Left ventricle myocardium superior (tissue), 1 donor: ENCODE data around the gene BAD. TPM values are rescaled to one million over a fixed set of nuclear protein-coding genes. Genes with fewer than 3 reads are reported as not detected.
A peak's percentile ranks its signal among the peaks of the same experiment; 100 is the strongest.
"Not testable (repeated sequence)": the region's sequence is repeated elsewhere in the genome, so short reads cannot be mapped to it uniquely, and the experiment has no call there.

ENCODE experiments used
- ATAC-seq: fragments of 200-7000 bp; cut with Tn5 transposase; one replicate; pipeline ENCODE4 v1.9.1; 2020; ENCODE audit warnings: mild to moderate bottlenecking, moderate library complexity
- DNase-seq: peaks from one replicate; pipeline ENCODE4 v3.0.0-alpha.2; 2020
- intact Hi-C: fragments of 100-400 bp; cut with micrococcal nuclease; formaldehyde crosslinking; loops from one replicate; pipeline ENCODE4 v1.11.0; 2022
- total RNA-seq: library from RNA; stranded (reverse); fragmentation: NEBNext Ultra II Directional; extraction: Animal tissue kit (Norgen Biotek cat#: 25700); gene quantifications from one replicate; pipeline ENCODE4 v1.2.1, GENCODE V29; 2021
- donor health status: DM: no; HTN: yes; CAD: no; lungs with severe emphysema.

Gene BAD
- total RNA-seq, 1 donor from 2014 or later = 98.7 TPM

DNA sequence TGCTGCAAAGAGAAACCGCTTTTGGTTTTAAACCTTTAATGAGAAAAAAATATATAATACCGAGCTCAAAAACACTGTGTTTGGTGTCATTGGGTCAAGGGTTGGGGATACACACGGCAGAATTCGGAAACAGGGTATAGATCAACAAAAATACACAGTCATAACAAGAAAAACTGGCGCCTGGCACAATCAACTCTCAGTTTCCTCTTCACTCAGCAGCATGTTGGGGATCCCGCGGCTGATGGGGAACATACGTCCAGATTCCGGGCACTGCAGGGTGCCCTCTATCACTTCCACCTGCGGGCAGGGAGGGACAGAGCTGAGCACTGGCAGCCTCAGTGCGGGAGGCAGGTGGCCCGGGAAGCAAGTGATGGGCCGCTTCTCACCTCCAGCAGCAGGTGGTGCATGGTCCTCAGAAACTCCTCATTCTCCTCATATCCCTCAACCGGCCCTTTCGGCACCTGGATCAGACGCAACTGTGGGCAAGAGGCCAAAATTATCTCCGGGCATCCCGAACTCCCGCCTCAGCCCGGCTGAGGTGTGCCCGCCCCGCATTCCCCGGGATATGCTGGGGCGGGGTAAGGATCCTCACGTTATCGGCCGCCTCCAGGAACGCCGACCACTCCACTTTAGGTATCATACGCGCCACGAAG lies 32.3 kb upstream of the BAD start:
- ATAC-seq (no peak), DNase-seq (no peak)
- intact Hi-C loops = no loop called here

DNA sequence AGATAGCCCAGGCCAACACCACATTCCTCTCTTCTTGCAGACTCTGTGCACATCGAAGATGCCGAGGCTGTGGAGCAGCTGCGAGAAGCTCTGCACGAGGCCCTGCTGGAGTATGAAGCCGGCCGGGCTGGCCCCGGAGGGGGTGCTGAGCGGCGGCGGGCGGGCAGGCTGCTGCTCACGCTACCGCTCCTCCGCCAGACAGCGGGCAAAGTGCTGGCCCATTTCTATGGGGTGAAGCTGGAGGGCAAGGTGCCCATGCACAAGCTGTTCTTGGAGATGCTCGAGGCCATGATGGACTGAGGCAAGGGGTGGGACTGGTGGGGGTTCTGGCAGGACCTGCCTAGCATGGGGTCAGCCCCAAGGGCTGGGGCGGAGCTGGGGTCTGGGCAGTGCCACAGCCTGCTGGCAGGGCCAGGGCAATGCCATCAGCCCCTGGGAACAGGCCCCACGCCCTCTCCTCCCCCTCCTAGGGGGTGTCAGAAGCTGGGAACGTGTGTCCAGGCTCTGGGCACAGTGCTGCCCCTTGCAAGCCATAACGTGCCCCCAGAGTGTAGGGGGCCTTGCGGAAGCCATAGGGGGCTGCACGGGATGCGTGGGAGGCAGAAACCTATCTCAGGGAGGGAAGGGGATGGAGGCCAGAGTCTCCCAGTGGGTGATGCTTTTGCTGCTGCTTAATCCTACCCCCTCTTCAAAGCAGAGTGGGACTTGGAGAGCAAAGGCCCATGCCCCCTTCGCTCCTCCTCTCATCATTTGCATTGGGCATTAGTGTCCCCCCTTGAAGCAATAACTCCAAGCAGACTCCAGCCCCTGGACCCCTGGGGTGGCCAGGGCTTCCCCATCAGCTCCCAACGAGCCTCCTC lies 31.4 kb upstream of the BAD start:
- peak; percentile 30 for DNase-seq
- ATAC-seq, intact Hi-C loops: not testable (repeated sequence)

DNA sequence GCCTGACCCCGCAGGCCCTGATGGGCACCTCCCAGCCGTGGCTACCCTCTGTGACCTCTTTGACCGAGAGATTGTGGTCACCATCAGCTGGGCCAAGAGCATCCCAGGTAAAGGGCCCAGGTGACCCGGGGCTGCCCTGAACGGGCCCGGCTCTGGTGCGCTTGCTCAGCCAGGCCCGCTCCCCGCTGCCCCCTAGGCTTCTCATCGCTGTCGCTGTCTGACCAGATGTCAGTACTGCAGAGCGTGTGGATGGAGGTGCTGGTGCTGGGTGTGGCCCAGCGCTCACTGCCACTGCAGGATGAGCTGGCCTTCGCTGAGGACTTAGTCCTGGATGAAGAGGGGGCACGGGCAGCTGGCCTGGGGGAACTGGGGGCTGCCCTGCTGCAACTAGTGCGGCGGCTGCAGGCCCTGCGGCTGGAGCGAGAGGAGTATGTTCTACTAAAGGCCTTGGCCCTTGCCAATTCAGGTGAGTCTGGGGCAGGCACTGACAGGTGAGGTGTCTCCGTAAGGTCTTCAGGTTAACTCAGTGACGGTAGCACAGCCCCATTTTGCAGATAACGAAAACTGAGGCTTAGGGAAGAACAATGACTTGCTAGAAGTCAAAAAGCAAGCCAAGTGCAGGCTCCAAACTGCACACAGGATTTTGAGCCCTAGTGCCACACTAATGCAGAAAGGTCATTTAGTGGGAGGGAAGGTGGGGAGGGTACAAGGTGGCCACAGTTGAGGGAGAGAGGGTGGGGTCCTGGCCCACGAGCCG lies 30.5 kb upstream of the BAD start:
- ATAC-seq = no peak
- intact Hi-C loops = no loop called here
- no peak for DNase-seq

DNA sequence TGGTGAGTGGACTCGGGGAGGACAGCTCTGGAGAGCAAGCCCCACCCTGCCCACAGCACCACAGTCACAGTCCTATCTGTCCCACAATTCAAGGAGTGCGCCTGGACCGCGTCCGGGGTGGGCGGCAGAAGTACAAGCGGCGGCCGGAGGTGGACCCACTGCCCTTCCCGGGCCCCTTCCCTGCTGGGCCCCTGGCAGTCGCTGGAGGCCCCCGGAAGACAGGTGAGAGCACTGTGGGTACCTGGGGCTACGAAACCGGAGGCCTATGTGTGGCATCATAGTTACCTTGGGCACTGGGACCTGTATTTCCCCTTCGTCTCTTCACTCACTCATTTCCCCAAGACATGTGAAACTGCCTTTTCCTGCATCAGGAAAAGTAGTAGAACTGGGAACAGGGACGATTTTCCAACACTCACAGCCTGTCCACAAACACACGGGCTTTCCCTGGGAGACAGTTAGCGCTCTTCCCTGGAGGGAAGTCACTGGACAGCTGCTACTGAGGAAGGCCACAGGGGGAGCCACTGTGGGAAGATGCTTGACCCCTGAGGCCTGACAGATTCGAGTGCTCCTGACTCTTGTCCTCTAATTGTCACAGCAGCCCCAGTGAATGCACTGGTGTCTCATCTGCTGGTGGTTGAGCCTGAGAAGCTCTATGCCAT lies 29.8 kb upstream of the BAD start:
- ATAC-seq (no peak), DNase-seq (no peak)
- intact Hi-C loops = no loop called here

DNA sequence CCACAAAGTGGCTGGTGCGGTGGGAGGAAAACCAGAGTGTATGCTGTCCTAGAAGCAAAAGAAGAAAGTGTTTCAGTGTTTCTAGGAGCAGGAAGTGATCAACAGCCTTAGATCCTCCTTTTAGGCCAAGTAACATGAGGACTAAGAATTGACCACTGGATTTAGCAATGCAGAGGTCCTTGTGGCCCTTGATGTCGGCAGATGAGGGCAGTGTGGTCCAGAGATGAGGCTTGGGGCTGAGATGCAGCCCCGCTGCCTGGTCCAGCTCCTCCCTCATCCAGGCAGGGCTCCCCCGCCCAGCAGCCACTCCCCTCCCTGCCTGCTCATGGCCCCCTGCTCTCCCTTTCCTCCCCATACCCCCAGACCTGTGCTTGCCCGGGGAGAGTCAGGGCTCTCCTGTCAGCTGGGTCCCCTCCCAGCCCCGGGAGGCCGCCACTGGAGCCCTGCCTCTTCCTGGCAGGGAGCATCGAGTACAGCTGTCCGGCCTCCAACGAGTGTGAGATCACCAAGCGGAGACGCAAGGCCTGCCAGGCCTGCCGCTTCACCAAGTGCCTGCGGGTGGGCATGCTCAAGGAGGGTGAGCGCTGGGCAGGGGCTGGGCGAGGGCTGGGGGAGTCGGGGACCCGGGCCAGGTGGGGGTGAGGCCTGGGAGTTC lies 29.2 kb upstream of the BAD start:
- intact Hi-C loops = no loop called here

DNA sequence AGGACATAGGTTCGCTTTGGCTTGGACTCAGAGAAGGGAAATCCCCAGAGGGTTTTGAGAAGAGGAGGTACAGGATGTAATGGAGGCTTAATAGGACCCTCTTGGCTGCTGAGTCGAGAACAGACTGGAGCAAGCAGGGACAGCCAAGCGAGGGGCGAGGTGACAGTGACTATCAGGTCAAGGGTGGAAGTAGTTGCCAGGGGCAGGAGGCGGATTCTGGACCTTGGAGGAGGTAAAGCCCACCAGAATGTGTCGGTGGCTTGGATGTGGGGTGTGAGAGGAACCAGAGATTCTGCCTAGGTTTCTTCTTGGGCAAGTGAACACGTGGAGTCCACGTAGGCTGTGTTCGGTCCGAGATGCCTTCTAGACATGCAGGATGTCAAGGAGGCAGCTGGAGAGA lies 28.5 kb upstream of the BAD start:
- intact Hi-C loops = no loop called here
- ATAC-seq = no peak
- DNase-seq = no peak

More for the DNA sequence above, 29.2 kb upstream of the BAD start:
- ATAC-seq (peak; percentile 8), DNase-seq (peak; percentile 82)

DNA sequence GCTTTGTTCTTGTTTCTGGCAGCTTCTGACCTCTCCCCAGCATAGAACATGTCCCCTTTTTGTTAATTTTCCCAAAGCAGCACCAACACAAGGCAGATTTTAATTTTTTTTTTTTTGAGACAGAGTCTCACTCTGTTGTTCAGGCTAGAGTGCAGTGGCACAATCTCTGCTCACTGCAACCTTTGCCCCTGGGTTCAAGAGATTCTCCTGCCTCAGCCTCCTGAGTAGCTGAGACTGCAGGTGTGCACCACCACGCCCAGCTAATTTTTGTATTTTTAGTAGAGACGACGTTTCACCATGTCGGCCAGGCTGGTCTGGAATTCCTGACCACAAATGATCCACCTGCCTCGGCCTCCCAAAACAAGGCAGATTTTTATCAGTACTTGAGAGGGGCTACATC lies 23.3 kb upstream of the BAD start:
- DNase-seq, intact Hi-C loops, ATAC-seq: not testable (repeated sequence)

DNA sequence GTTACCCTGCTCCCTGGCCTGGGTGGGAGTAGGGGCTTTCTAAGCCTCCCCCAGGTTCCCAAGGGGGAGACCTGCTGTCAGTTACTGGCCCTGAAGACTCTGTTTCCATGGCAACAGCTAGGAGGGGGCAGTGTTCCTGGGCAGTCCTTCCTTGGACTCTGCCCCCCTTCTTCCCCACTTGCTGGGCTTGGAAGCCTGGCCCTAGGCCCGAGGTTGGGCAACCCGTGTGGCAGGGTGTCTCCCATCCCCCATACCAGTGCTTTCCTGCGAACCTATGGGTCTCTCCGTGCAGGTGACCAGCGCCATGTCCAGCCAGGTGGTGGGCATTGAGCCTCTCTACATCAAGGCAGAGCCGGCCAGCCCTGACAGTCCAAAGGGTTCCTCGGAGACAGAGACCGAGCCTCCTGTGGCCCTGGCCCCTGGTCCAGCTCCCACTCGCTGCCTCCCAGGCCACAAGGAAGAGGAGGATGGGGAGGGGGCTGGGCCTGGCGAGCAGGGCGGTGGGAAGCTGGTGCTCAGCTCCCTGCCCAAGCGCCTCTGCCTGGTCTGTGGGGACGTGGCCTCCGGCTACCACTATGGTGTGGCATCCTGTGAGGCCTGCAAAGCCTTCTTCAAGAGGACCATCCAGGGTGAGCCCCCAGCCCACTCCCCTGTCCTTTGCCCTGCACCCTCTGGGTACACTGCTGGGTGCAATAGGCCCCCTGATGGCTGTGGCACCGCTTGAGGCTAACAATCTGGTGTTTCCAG lies 22.6 kb upstream of the BAD start:
- ATAC-seq = no peak
- peak; percentile 61 for DNase-seq
- intact Hi-C loops = no loop called here

DNA sequence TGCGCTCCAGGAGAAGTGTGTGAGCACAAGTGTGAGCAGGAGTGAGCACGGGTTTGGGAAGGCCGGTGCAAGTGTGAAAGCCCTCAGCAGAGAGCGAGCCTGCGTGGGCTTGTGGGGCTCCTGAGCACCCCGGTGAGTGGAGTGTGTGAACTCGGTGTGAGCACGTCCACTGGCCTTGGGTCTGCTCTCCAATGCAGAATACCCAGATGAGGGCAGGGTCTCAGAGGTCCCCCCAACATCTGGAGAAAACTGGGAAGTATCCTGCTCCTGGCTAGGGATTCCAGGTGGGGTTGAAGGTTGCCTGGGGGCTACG lies 22.1 kb upstream of the BAD start:
- intact Hi-C loops = no loop called here
- ATAC-seq = no peak
- no peak for DNase-seq

DNA sequence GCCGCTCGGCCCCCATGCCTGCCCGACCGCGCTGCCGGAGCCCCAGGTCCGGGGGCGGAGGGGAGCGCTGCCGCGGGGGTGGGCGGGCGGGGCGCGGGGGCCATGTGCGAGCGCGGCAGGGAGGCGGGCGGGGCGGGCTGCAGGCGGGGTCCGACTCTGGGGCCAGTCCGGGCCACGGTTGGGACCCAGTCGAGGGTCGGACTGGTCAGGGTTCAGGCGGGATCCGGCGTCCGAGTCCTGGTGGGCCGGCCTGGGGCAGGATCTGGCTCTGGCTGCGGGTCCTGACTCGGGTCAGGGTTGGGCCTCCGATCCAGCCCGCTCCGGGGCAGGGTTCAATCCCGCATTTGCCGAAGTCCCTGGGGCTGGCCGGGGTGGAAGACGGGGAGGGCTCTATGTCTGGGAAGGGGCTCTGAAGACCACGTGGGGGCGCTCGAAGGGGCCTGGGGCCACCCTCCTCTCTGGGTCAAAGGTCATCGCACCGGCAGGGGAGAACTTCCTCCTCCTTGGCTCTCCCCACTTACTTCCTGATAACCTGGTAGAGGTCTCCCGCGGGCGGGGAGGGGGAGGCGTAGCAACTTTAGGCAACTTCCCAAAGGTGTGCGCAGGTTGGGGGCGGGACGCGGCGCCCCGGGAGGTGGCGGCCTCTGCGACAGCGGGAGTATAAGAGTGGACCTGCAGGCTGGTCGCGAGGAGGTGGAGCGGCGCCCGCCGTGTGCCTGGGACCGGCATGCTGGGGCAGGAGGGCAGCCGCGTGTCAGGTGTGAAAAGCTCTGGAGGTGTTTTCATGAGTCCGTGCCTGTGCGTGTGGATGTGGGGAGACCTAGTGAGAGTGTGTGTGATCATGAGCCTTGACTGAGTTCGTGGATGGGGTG lies 21.5 kb upstream of the BAD start:
- peak; percentile 83 for DNase-seq
- intact Hi-C loops = no loop called here
- peak; percentile 26 for ATAC-seq

DNA sequence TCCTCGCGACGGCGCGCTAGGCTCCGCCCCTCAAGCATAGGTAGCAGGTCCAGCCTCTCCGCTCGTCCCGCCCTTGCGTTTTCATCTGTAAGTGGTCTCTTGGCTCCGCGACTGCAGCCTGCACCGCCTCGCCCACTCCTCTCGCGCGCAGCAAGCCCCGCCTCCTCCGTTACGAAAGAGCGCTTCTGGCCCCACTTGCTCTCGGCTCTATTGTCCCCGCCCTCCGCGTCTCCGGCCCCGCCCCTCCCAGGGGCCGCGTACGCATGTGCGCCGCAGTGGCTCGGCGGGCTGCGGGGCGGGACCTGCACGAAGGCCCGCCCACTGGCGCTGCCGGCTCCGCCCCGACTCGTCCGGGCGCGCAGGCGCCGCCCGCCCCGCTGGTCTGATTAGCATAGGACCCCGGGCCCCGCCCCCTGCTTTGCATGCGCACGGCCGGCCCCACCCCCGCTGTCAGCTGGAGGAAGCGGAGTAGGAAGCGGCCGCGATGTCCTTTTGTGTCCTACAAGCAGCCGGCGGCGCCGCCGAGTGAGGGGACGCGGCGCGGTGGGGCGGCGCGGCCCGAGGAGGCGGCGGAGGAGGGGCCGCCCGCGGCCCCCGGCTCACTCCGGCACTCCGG lies 20.7 kb upstream of the BAD start, which contains the start of gene ESRRA:
ESRRA (plus strand) TSS at position 450 of the 616 bp plus-strand sequence. CDS start 1,656 bp downstream, outside the sequence.
- ATAC-seq (peak; percentile 88), DNase-seq (peak; percentile 100)
- intact Hi-C loops = no loop called here

DNA sequence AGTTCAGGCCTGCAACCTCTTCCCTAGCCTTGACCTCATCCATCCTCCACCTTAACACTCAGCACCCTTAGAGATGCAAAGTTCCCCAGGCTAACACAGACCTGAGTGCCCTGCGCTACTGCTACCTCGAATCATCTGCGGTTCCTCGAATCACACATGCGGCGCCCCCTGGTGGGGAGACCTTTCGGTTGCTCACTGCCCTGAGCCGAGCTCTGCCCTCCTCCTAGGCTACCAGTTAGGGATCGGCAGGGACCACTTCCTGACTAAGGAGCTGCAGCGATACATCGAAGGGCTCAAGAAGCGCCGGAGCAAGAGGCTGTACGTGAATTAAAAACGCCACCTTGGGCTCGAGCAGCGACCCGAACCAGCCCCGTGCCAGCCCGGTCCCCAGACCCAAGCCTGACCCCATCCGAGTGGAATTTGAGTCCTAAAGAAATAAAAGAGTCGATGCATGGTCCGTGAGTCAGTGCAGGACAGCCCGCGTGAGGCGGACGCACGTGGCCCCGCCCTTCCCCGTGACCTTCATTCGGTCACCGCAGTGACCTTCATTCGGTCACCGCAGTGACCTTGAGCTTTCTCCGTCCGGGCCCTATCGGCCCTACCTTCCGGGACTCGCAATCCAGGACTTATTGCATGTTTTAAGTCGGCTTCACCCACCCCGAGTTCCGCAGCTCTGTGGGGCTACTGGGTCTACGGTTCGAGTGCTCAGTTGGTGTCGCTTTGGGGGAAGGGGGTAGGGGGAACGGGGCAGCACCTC lies 20.0 kb upstream of the BAD start:
- peak; percentile 52 for ATAC-seq
- DNase-seq = peak; percentile 98
- intact Hi-C loops = no loop called here

DNA sequence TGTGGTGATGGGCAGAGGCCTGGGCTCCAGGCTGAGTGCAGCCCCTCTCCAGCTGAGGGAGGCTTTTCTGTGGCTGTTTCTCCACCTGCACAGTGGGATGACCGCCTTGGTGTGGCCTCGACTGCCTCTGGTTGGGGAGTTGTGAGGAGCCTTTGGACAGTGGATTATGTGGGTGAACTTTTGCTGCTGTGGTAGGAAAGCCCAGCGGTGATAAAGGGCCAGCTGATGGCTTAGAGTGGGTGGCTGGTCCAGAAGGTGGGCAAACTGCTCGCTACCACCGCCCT lies 19.5 kb upstream of the BAD start:
- no peak for DNase-seq
- intact Hi-C loops = no loop called here
- no peak for ATAC-seq

DNA sequence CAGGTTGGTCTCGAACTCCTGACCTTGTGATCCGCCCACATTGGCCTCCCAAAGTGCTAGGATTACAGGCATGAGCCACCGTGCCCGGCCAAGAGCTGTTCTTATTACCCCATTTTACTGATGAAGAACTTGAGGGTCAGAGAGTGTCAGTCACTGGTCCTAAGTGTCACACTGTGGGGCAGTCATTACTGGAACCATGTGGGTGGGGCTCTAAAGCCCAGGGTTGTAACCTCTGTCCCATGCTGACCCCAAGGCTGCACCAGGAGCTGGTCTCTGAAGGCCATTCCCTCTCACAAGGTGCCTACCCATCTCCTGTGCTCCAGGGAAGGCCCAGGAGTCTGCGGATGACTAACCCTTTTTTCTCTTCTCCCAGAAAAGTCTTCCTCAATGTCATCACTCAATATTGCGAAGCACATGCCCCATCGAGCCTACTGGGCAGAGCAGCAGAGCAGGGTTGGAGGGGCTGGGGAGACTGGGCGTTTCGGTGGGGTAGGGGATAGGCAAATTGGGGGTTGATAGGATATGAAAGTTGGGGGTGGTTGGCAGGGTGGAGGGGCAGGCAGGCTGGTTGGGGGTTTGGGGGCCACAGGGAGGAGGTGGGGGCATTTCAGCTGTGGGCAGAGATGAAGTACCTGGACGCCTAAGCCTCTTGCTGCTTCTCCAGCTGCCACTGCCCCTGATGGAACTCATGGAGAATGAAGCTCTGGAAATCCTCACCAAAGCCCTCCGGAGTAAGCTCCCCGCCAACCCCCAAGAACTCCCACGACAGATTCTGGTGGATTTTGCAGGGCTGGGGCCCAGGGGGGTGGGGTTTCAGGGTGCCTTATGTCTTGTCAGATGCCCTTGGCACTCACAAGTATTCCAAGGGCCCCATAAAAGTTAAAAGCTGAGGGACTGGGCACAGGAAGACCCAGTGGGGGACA lies 18.9 kb upstream of the BAD start:
- ATAC-seq = no peak
- peak; percentile 32 for DNase-seq
- intact Hi-C loops = no loop called here

DNA sequence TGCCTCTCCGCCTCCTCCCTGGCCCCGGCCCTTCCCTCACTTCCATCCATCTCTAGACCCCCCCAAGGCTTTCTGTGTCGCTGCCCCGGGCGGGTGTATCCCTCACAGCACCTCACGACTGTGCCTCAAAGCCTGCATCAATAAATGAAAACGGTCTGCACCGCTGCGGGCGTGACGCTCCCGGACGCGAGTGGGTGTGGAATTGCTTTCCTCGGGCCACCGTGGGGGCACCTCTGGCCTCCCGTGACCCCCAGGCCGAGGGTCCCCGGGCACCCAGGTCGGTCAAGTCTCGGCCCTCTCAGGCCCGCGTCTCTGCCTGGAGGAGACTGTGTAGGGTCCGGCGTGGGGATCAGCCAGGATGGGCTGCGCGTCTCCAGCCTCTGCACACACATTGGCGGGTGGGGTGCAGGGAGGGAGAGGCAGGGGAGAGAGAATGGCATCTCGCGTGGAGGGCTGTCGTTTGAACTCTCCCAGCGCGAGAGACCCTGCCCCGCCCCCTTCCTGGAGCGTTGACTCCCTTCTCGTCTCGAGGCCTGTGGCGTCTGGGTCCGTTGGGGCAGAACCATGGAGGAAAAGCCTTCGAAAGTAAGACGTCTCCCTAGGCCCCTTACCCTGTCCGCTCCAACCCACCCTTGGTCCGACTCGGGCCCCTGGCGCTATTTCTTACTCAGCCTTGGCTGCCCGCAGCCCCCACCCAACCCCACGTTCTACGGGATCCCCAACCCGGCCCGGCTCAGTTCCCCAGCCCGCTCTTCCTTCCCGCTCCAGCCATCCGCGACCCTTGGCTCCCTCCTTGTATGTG lies 15.6 kb upstream of the BAD start, which contains the start of gene CATSPERZ:
CATSPERZ (plus strand) TSS at position 512 of the 802 bp plus-strand sequence; CDS start at position 565, 53 bp downstream.
- DNase-seq (peak; percentile 38), ATAC-seq (no peak)
- intact Hi-C loops = no loop called here
